ACC112 (cell line): ENCODE data around the gene AATF.
"Not testable (repeated sequence)": the region's sequence is repeated elsewhere in the genome, so short reads cannot be mapped to it uniquely, and the experiment has no call there.

Source experiments
- H2AFZ ChIP-seq: fragments of 200-600 bp; sonication (generic); one replicate; pipeline ENCODE4 v1.6.0; 2017; ENCODE audit warnings: antibody characterized with exemption, low read length; ENCODE audit not compliant: unreplicated experiment
- H3K27ac ChIP-seq: fragments of 200-600 bp; sonication (generic); 2 replicates; pipeline ENCODE4 v1.5.1; 2014; ENCODE audit warnings: low read depth, mild to moderate bottlenecking, antibody characterized with exemption, low read length, moderate library complexity
- H3K27me3 ChIP-seq: fragments of 200-600 bp; sonication (generic); 2 replicates; pipeline ENCODE4 v1.6.1; 2014; ENCODE audit warnings: mild to moderate bottlenecking, antibody characterized with exemption, low read length, moderate library complexity, mixed read lengths; ENCODE audit not compliant: insufficient read depth
- H3K36me3 ChIP-seq: fragments of 200-600 bp; sonication (generic); 2 replicates; pipeline ENCODE4 v1.6.1; 2016; ENCODE audit warnings: mild to moderate bottlenecking, antibody characterized with exemption, low read length, moderate library complexity, mixed read lengths; ENCODE audit not compliant: insufficient read depth
- H3K4me1 ChIP-seq: fragments of 200-600 bp; sonication (generic); one replicate; pipeline ENCODE4 v1.6.1; 2016; ENCODE audit warnings: low read length, mixed read lengths; ENCODE audit not compliant: insufficient read depth, unreplicated experiment, control insufficient read depth
- H3K4me3 ChIP-seq: fragments of 200-600 bp; sonication (generic); 2 replicates; pipeline ENCODE4 v1.5.1; 2014; ENCODE audit warnings: mild to moderate bottlenecking, low read depth, low read length
- H3K79me2 ChIP-seq: fragments of 200-600 bp; sonication (generic); one replicate; pipeline ENCODE4 v1.6.0; 2016; ENCODE audit warnings: low read length; ENCODE audit not compliant: control insufficient read depth, unreplicated experiment, insufficient read depth

AATF gene

DNA sequence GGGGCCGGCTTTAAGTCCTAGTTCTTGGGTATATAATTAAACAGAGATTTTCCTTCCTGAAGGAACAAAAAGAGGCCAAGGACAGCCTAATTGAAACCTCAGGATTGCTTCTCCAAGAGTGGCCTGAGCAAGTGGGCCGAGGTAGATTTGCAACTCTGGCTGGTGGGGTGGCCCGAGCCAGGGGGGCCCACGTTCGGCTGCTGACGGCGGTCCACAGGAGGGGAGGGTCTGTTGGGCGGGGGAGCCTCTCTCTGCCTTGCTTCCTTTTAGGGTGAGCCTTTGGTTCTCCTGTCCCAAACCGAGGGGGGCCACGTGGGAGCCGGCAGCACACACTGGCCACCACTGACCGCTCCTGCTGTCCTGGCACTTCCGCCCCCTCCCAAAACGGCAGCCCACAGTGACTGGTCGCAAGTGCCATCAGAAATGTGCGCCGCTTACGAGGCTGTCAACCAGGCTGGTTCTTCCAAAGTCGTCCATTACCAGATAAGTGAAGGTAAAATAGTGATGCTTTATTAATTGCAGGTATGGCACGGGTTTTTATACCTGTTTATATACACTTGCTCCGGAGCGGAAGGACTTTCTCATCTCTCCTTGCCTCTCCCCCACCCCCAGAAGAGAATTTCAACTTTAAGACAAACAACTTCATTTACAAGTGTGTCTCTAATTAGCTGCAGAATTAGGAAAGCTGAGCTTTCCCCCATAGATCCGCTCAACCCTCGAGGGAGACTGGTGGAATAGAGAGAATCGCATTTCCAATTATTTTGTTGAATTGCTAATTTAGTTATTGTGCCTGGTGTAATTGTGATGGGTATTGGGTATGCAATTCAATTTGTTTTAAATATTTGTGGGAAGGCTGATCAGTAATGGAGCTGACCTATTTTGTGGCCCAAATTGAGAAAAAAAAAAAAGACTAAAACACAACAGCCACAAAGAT lies 117.8 kb downstream of the AATF start:
- H3K27ac ChIP-seq: no peak overlapping the region
- no peaks in the 10 kb centered on the region for H3K79me2 ChIP-seq
- H3K4me3 ChIP-seq: no peak overlapping the region
- peaks cover 43% of the 10 kb centered on the region for H3K27me3 ChIP-seq
- H2AFZ ChIP-seq: no peak overlapping the region
- peaks cover 9% of the 10 kb centered on the region for H3K4me1 ChIP-seq
- H3K36me3 ChIP-seq: no peaks in the 10 kb centered on the region

DNA sequence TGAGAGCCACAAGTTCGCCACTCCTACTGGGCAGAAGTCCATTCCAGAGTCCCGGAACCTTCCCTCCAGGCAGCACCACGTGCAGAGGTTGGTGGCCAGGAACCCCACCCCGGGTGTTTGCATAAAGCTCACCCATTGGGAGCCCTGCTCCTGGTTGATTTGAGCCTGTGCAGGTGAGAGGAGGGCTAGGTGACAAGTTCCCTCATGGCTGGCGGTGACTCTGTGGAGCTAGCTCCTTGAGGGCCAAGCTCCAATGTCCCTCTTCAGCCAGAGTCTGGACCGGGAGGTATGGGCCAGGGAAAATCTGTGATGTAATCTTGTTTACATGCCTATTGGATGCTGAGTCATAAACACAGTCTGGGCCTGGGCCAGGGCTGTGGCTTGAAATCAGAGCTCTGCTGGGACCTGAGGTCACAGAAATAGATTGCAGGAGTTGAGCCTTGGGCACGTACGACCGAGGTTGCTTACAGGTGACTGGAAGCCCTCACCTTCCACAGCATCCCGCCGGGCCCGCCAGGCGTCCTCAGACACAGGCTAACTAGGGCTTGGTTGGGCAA lies 118.9 kb downstream of the AATF start:
- peaks cover 43% of the 10 kb centered on the region for H3K27me3 ChIP-seq
- peaks cover 9% of the 10 kb centered on the region for H3K4me1 ChIP-seq
- H3K36me3 ChIP-seq: no peaks in the 10 kb centered on the region
- H3K4me3 ChIP-seq: no peak overlapping the region
- H2AFZ ChIP-seq: no peak overlapping the region
- no peak overlapping the region for H3K27ac ChIP-seq
- H3K79me2 ChIP-seq: no peaks in the 10 kb centered on the region

DNA sequence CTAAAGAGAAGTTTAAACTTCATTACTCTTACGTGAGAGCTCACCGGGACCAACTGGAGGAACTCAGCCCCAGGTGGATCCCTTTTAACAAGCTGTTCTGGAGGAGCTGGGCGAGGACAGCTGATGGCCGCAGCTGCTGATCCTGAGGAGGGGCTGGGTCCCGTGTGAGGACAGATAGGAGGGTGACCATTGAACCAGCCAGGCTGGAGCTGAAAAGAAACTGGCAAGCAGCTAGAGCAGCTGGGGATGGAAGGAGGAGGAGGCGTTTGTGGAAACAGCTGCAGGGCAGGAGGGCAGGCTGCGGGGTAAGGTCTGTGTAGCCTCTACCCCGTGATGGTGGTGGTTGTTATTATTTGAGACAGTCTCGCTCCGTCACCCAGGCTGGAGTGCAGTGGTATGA lies 119.5 kb downstream of the AATF start:
- Histone ChIP-seq H3K4me3 (no peak overlapping the region), H3K36me3 (no peaks in the 10 kb centered on the region), H3K27me3 (peaks cover 43% of the 10 kb centered on the region), H2AFZ (no peak overlapping the region), H3K4me1 (peaks cover 9% of the 10 kb centered on the region), H3K79me2 (no peaks in the 10 kb centered on the region), H3K27ac (no peak overlapping the region)

DNA sequence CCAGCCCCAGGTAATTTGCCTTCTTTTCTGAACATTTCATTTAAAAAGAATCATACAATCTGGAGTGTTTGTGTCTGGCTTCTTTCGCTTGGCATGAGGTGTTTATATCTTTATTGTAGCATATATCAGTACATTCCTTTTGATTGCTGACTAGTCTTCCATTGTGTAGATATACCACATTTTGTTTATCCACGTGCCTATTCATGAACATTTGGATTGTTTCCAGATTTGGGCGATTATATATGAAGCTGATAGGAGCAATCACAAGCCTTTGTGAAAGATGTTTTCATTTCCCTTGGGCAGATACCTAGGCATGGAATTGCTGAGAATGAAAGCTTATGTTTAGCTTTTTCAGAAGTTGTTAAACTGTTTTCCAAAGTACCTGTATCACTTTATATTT lies 120.3 kb downstream of the AATF start:
- H3K36me3 ChIP-seq: no peaks in the 10 kb centered on the region
- no peak overlapping the region for H2AFZ ChIP-seq
- no peak overlapping the region for H3K27ac ChIP-seq
- H3K27me3 ChIP-seq: peaks cover 43% of the 10 kb centered on the region
- H3K79me2 ChIP-seq: no peaks in the 10 kb centered on the region
- no peak overlapping the region for H3K4me3 ChIP-seq
- H3K4me1 ChIP-seq: peaks cover 9% of the 10 kb centered on the region

DNA sequence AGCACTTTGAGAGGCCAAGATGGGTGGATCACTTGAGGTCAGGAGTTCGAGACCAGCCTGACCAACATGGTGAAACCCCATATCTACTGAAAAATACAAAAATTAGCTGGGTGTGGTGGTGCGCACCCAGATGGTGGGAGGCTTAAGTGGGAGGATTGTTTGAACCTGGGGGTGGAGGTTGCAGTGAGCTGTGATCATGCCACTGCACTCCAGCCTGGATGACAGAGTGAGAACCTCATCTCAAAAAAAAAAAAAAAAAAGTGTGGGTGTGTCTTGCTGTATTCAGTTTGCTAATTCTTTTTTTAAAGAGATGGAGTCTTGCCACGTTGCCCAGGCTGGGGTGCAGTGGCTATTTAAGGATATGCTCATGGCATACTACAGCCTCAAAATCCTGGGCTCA lies 124.7 kb downstream of the AATF start:
- not testable (repeated sequence) for H3K27me3 ChIP-seq, H2AFZ ChIP-seq, H3K36me3 ChIP-seq, H3K4me3 ChIP-seq, H3K27ac ChIP-seq, H3K79me2 ChIP-seq, H3K4me1 ChIP-seq

DNA sequence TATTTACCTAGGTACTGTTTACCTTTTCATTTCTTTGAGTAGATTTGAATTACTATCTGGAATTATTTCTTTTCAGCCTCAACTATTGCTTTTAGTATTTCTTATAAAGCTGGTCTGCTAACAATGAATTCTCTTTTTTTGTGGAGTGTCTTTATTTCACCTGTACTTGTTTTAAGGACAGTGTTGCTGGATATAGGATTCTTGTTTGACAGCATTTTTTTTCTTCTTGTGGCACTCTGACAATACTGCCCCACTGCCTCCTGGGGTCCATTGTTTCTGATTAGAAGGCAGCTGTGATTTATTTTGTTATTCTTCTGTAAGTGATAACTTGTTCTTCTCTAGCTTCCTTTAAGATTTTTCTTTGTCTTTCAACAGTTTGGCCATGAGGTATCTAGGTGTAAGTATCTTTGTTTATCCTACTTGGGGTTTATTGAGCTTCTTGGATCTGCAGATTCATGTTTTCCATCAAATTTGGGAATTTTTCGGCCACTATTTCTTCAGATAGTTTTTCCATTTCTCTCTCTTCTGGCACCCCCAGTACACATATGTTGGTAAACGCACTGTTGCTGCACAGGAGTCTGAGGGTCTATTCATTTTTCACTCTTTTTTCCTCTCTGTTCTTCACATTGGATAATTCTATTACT lies 130.4 kb downstream of the AATF start:
- Histone ChIP-seq H2AFZ (no peak overlapping the region), H3K4me3 (no peak overlapping the region), H3K79me2 (no peaks in the 10 kb centered on the region), H3K27me3 (no peaks in the 10 kb centered on the region), H3K36me3 (no peaks in the 10 kb centered on the region), H3K4me1 (no peaks in the 10 kb centered on the region), H3K27ac (no peak overlapping the region)

DNA sequence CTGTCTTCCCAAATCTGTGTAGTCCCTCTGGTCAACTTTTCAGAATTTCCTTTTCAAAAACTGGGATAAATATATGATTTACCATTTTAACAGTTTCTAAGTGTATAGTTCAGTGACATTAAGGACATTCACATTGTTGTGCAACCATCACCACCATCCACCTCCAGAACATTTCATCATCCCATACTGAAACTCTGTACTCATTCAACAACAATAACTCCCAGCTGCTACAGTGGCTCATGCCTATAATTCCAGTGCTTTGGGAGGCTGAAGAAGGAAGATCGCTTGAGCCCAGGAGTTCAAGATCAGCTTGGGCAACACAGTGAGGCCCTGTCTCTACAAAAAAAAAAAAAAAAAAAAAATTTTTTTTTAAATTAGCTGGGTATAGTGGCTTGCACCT lies 131.0 kb downstream of the AATF start:
- H3K27ac ChIP-seq: no peak overlapping the region
- no peaks in the 10 kb centered on the region for H3K4me1 ChIP-seq
- no peak overlapping the region for H3K4me3 ChIP-seq
- H3K36me3 ChIP-seq: no peaks in the 10 kb centered on the region
- no peaks in the 10 kb centered on the region for H3K27me3 ChIP-seq
- no peak overlapping the region for H2AFZ ChIP-seq
- H3K79me2 ChIP-seq: no peaks in the 10 kb centered on the region

DNA sequence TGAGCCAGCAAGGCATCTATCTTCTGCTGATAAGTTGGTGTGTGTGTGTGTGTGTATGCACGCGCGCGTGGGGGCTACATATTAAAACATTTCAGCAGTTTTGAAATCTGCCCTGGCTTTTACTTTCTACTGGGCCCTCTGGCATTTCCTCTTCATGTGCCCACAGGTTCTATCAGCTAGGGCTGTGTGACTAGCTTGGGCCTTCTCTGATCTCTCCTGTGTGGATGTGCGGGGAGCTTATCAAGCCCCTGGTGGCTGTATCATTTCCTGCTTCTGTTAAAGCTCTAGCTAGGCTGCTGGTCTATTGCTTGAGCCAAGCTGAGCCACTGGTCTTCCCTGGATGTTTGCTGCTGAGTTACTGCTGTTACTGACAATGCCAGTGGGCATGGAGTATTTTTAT lies 132.5 kb downstream of the AATF start:
- no peak overlapping the region for H3K27ac ChIP-seq
- H3K36me3 ChIP-seq: no peaks in the 10 kb centered on the region; the same call in 1 of the 2 replicates
- no peaks in the 10 kb centered on the region for H3K79me2 ChIP-seq
- no peaks in the 10 kb centered on the region for H3K27me3 ChIP-seq
- H2AFZ ChIP-seq: no peak overlapping the region
- H3K4me3 ChIP-seq: no peak overlapping the region
- no peaks in the 10 kb centered on the region for H3K4me1 ChIP-seq

DNA sequence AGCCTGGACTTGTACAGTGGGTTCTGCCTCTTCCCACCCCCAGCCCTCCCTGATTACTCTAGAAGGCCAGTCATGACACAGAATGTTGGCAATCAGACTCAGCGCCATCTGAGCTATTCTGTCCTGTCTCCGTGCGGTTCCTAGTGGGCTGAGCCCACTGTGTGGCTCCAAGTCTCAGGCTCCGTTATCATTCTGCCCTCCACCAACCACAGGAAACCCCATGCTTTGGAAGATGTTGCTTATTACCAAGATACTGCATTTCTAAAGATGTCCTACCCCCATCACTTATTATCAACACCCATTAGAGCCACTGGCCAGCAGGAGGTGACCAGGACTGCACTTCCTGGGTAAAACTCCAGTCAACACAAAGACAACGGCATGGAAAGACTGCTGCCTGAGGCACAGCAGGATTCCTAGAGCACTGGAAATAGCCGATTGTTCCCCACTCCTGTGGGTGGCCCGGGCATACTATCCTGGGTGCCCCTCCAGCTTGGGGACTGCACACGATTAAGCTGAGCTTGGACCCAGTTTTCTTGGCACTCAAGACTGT lies 133.6 kb downstream of the AATF start:
- H3K36me3 ChIP-seq: peaks cover 4% of the 10 kb centered on the region; the same call in 1 of the 2 replicates
- H3K4me3 ChIP-seq: no peak overlapping the region
- H3K27ac ChIP-seq: no peak overlapping the region
- no peaks in the 10 kb centered on the region for H3K4me1 ChIP-seq
- H2AFZ ChIP-seq: no peak overlapping the region
- no peaks in the 10 kb centered on the region for H3K27me3 ChIP-seq
- no peaks in the 10 kb centered on the region for H3K79me2 ChIP-seq

DNA sequence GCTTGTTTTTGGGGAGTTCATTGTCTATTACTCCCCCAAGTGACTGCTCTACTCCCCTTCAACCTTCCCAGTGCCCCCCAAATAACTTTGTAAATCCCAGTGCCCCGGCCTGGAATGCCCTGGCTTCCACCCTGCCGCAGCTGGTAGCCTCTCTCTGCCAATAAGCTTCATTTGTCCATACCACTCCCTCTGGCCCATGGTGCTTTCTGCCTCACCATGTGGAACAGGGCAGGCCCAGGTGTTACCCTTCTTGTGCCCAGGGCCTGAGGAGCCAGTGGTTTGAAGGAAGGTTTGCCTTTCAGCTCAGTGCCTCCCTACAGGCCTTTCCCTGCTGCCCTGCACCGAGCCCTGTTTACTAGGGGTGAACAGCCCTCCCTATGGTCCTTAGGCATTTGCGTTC lies 134.2 kb downstream of the AATF start:
- no peaks in the 10 kb centered on the region for H3K79me2 ChIP-seq
- peaks cover 4% of the 10 kb centered on the region; the same call in 1 of the 2 replicates for H3K36me3 ChIP-seq
- no peaks in the 10 kb centered on the region for H3K27me3 ChIP-seq
- no peak overlapping the region for H3K4me3 ChIP-seq
- no peak overlapping the region for H3K27ac ChIP-seq
- no peak overlapping the region for H2AFZ ChIP-seq
- H3K4me1 ChIP-seq: no peaks in the 10 kb centered on the region
